Measurements from ENCODE around the gene PRDM1.

DNA sequence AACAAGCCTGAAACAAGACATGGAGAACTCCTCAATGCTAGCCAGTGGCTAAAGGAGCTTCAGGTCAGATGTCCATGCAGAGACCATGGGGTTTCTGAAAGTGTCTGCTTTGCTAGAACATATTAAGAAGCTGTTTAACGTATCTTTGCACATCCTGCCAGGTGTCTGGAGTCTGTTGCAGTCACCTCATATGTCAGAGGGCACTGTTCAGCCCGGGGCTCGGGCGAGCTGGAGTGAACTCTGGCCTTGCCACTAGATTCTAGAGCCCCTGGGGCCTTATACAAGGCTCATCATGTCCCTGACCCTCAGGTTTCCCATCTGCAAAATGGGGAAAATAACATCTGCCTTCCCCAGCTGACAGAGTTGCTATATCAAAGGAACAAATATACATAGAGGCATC is 59.0 kb downstream of the PRDM1 start:
- TF ChIP-seq, protein P1, sequence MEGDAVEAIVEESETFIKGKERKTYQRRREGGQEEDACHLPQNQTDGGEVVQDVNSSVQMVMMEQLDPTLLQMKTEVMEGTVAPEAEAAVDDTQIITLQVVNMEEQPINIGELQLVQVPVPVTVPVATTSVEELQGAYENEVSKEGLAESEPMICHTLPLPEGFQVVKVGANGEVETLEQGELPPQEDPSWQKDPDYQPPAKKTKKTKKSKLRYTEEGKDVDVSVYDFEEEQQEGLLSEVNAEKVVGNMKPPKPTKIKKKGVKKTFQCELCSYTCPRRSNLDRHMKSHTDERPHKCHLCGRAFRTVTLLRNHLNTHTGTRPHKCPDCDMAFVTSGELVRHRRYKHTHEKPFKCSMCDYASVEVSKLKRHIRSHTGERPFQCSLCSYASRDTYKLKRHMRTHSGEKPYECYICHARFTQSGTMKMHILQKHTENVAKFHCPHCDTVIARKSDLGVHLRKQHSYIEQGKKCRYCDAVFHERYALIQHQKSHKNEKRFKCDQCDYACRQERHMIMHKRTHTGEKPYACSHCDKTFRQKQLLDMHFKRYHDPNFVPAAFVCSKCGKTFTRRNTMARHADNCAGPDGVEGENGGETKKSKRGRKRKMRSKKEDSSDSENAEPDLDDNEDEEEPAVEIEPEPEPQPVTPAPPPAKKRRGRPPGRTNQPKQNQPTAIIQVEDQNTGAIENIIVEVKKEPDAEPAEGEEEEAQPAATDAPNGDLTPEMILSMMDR (IDR thresholded peaks at IDR 0.05; ENCODE audit: insufficient read depth, low read depth, low read length): no peak
- TF ChIP-seq EZH2 (IDR thresholded peaks at IDR 0.05; ENCODE audit: insufficient read depth, low read length): no peak
